ENCODE data around the gene RPL39L. TPM values are rescaled to one million over a fixed set of nuclear protein-coding genes. Genes with fewer than 3 reads are reported as not detected.

The RPL39L gene
- total RNA-seq = 31.7 and 65.0 TPM in 2 replicates

DNA sequence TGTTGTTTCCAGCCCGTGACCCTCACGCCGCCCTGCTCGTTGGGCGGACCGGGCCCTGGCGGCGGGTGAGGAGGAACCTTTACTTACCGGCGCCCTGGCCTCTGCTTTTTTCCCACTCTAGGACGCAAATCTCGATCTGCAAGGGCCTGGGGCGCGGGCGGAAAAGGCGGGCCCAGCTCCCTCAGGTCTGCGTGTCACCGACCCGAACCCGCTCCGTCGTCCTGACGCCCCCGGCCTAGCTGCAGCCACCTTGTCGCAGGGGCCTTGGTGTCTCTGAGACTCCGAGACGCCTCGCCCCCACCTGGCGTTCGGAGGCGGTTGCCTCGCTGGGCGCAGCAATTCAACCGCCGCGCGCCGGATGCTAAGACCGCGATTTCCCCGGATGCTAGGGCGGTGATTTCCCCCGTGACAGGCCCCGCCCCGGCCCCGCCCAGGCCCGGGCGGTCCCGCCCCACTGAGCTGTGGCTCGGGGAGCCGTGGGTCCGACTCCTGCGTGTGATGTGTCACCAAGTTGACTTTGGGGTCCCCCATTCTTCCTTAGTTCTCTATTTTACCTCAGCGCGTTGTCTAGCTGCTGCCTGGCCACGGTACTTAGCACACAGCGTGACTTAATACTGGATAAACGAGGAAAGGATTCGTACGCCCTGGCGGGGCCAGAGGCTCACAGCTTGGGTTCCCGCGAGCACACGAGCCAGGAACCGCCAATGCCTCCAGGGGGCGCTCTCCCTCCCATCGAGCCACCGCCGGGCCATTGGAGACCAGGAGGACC, at the start of gene RPL39L:
Gene RPL39L, minus strand, starts transcription at position 371 of the 769 bp plus-strand sequence. CDS start 18,196 bp downstream, outside the sequence.

Other genes starting within 250 kb of the RPL39L start
- 0.11 and 2.0 TPM in 2 replicates for gene ST6GAL1, start 209.0 kb downstream of the RPL39L start, total RNA-seq
- gene RTP1, start 58.0 kb upstream of the RPL39L start, total RNA-seq = not detected in 2 replicates
- 56.8 and 123 TPM in 2 replicates for gene MASP1, start 152.2 kb upstream of the RPL39L start, total RNA-seq
- 1.4 and 2.9 TPM in 2 replicates for gene RTP4, start 228.9 kb upstream of the RPL39L start, total RNA-seq